ENCODE results near the gene OR51I1.

OR51I1 gene

DNA sequence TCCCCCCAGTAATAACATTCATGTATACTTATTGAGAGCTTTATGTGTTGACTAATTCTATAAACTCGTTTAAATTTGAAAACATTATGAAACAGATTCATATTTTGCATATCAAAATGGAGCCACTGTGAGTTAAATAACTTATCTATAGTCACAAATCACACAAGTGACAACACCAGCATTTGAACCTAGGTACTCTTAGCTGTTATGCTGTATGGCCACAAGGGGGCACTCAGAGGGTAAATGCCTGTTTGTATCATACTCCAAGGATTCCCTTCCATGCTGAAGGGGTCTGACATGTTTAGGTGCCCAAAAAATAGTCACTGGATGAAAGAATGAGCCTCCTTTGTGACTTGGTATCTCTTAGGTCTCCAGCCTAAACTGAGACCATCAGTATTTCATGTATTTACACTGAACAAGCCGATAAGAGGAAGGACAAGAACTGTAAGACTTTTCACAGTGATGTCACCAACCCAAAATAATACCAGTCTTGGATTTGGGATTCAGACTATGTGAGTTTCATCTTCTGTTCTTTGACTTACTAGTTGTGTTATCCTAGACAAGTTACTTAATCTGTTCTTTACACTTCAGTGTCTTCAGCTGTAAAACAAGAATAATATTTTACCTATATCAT lies 35.0 kb upstream of the OR51I1 start:
- DNase-seq (ENCODE audit: low read depth), result peak; percentile 8
- H3K4me3 ChIP-seq (ENCODE audit: control insufficient read depth, low read depth, low read length), result no peak overlapping the region
- TF ChIP-seq, protein P1, sequence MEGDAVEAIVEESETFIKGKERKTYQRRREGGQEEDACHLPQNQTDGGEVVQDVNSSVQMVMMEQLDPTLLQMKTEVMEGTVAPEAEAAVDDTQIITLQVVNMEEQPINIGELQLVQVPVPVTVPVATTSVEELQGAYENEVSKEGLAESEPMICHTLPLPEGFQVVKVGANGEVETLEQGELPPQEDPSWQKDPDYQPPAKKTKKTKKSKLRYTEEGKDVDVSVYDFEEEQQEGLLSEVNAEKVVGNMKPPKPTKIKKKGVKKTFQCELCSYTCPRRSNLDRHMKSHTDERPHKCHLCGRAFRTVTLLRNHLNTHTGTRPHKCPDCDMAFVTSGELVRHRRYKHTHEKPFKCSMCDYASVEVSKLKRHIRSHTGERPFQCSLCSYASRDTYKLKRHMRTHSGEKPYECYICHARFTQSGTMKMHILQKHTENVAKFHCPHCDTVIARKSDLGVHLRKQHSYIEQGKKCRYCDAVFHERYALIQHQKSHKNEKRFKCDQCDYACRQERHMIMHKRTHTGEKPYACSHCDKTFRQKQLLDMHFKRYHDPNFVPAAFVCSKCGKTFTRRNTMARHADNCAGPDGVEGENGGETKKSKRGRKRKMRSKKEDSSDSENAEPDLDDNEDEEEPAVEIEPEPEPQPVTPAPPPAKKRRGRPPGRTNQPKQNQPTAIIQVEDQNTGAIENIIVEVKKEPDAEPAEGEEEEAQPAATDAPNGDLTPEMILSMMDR (IDR thresholded peaks at IDR 0.05; ENCODE audit: control insufficient read depth, insufficient read depth, low read depth, low read length, missing control alignments), result peak; percentile 80

DNA sequence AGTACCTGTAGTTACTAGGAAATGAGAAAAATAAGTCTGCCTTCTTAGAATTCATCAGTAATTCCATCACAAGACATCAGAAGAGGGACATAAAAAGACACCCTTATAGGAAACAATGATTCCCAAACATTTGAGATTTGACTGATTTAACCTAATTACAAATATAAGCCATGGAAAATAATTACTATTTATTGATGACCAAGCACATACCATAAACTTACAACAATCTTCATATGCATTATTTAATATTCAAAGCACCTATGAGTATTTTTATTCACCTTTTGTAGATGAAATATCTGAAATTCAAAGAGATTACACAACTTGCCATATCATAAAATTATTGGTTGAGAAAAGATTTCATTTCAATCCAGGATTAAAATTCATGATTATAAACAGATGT lies 32.6 kb upstream of the OR51I1 start:
- DNase-seq (ENCODE audit: low read depth), result no peak
- H3K4me3 ChIP-seq (ENCODE audit: control insufficient read depth, low read depth, low read length), result no peak overlapping the region
- TF ChIP-seq, protein P1 (IDR thresholded peaks at IDR 0.05; ENCODE audit: control insufficient read depth, insufficient read depth, low read depth, low read length, missing control alignments), result no peak

DNA sequence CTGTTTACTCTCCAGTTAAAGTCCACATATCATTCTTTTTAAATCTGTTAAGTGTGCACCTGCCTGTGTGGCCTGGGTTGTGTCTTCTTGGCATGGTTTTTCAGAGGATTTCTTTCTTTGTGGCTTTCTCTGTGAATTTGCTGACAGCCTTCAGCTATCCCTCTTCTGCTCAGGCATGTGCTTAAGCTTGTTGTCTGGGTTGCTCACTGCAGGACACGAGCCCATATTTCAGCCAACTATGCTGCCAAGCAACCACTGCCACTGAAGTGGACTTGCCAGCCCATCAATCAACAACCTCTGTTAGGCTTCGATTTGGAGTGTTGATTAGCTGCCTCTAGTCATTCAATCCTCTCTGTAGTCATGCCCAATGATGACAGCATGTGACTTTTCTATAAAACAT lies 26.2 kb upstream of the OR51I1 start:
- H3K4me3 ChIP-seq (ENCODE audit: control insufficient read depth, low read depth, low read length), result no peak overlapping the region
- no peak for DNase-seq (ENCODE audit: low read depth)
- TF ChIP-seq, protein P1 (IDR thresholded peaks at IDR 0.05; ENCODE audit: control insufficient read depth, insufficient read depth, low read depth, low read length, missing control alignments), result no peak

DNA sequence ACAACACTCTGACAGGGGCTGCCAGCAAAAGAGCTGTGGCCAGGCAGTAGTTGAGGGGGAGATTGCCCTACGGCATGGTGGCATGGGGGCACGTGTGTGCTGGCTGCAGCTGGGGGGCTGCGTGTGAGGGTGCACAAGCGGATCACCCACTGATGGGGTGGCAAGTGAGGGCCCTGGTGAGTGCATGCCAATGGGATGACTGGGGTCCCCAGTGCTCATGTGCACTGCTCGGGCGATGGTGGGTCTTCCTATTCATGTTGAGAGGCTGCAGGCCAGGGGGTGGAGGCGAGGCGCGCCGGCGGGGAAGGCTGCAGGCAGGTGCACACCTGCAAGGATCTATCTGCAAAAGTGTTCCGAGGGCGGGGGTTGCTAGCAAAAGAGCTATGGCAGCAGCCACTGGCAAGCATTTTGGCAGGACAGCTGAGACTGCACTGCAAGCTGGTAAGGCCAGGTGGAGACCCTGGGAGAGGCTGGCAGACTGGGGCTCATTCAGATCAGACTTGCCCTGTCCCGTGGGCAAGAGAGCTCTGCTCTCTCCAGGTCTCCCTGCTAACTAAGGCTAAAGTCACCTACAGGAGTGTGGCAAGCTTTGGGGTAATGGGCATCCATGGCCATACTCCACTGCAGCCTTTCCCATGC lies 19.8 kb upstream of the OR51I1 start:
- no peak overlapping the region for H3K4me3 ChIP-seq (ENCODE audit: control insufficient read depth, low read depth, low read length)
- DNase-seq (ENCODE audit: low read depth), result no peak

DNA sequence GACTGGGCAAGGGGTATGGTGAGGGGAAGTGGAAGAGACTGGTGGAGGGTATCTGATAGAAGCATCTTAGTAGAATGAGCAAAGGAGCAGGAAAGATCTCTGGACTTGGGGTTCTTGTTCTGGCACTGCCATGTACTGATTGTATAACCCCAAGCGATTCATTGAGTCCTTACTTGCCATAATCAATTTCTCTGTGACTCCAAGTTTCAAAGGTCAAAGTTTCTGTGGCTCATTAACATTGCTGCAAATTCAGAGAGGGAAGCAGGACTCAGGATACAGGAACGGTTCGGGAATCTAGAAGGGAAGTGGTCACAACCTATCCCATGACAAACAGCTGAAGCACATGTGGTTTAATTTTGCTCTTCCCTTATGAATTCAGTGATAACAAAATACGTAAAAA lies 8.1 kb upstream of the OR51I1 start:
- DNase-seq (ENCODE audit: low read depth), result no peak
- TF ChIP-seq, protein P1 (IDR thresholded peaks at IDR 0.05; ENCODE audit: control insufficient read depth, insufficient read depth, low read depth, low read length, missing control alignments), result no peak
- no peak overlapping the region for H3K4me3 ChIP-seq (ENCODE audit: control insufficient read depth, low read depth, low read length)

More for the DNA sequence above, 19.8 kb upstream of the OR51I1 start:
- TF ChIP-seq, protein P1 (IDR thresholded peaks at IDR 0.05; ENCODE audit: control insufficient read depth, insufficient read depth, low read depth, low read length, missing control alignments), result no peak

DNA sequence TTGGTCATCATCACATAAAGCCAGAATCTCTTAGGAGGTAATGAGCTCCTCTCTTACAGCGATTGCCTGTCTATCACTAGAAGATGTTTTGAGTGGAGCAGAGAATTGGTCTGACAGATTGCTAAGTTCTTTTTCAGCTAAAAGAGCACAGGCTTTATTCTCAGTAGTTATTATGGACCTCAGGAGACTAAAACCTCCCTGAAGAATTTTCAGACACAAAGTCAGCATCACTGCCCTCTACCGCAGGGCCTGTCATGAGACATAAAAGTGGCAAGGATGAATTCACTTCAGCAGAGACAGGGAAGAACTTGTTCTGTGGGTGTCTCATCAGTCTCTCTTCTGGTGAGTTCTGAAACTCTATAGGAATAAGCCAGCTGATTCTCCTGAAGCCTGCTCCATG lies 7.7 kb upstream of the OR51I1 start, which contains the start of gene OR51I2:
OR51I2 (plus strand) TSS at position 301 of the 400 bp plus-strand sequence. CDS start 4,166 bp downstream, outside the sequence.
- no peak for DNase-seq (ENCODE audit: low read depth)
- H3K4me3 ChIP-seq (ENCODE audit: control insufficient read depth, low read depth, low read length), result no peak within 1 kb of the TSS
- TF ChIP-seq, protein P1 (IDR thresholded peaks at IDR 0.05; ENCODE audit: control insufficient read depth, insufficient read depth, low read depth, low read length, missing control alignments), result no peak

Data from AG09309 (cell line).